ENCODE measurements around the gene SMIM33.
"Not testable (repeated sequence)": the region's sequence is repeated elsewhere in the genome, so short reads cannot be mapped to it uniquely, and the experiment has no call there.

Gene SMIM33

DNA sequence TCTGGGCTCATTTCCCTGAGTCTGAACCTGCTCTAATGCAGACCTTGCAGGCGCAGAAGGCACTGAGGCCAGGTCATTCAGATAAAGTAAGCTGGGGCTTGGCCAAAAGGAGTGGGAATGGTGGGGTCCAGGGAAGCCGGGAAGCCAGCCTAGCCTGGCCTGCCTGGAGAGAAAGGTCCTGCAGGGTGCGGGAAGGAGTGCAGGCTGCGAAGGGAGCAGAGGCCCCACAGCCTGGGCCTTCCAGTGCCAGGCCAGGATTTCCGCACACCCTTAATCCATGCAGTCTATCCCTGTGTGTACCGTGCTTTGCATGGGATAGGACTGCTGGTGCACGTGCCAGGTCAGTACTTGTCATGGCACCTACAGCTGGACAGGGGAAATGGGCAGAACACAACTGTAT lies 15.4 kb downstream of the SMIM33 start:
- no peak overlapping the region for H3K4me3 ChIP-seq (ENCODE audit: low read depth, low read length)
- TF ChIP-seq, protein P1, sequence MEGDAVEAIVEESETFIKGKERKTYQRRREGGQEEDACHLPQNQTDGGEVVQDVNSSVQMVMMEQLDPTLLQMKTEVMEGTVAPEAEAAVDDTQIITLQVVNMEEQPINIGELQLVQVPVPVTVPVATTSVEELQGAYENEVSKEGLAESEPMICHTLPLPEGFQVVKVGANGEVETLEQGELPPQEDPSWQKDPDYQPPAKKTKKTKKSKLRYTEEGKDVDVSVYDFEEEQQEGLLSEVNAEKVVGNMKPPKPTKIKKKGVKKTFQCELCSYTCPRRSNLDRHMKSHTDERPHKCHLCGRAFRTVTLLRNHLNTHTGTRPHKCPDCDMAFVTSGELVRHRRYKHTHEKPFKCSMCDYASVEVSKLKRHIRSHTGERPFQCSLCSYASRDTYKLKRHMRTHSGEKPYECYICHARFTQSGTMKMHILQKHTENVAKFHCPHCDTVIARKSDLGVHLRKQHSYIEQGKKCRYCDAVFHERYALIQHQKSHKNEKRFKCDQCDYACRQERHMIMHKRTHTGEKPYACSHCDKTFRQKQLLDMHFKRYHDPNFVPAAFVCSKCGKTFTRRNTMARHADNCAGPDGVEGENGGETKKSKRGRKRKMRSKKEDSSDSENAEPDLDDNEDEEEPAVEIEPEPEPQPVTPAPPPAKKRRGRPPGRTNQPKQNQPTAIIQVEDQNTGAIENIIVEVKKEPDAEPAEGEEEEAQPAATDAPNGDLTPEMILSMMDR (IDR thresholded peaks at IDR 0.05; ENCODE audit: control insufficient read depth, extremely low read depth, insufficient read depth): no peak
- DNase-seq (ENCODE audit: low read depth): no peak

DNA sequence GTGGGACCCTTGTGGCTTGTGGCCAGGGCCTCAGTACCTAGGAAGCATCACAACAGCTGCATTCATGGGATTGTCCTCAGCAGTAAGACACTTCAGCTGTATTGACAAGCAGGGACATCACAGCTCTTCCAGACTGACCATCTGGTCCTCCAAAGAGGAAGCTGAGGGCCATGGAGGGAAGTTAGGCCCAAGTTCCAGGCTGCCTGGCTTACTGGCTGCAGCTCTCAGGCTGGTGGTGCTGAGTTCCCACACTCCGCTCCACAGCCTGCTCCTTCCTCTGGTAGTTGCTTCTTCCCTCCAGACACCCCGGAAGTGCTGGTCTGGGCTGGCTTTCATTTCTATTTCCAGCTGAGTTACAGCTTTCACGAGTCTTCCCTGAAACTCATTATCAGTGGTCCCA lies 17.5 kb downstream of the SMIM33 start:
- TF ChIP-seq, protein P1 (IDR thresholded peaks at IDR 0.05; ENCODE audit: control insufficient read depth, extremely low read depth, insufficient read depth): no peak
- DNase-seq (ENCODE audit: low read depth): no peak
- no peak overlapping the region for H3K4me3 ChIP-seq (ENCODE audit: low read depth, low read length)

DNA sequence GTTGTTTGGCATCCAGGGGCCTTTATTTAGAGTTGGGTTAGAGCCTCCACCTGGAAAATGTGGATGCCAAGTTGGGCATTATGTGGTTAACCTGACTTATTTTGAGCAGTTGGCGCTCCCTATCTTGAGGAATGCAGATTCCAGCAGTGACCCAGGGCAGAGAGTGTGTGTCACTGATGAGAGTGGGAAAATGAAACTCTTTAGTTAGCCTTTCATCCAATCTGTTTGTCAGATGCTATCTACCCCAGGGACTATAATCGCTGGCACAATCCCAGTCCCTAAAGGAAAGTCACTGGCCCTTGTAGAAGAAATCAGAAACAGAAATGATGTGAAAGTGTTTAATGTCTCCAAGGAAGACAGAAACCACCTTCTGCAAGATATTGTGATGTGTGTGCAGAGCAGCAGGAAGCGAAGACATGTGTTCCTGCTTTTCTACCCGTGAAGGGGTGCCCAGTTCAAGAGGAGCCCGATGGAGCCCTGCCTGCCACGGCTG lies 21.9 kb downstream of the SMIM33 start:
- TF ChIP-seq, protein P1 (IDR thresholded peaks at IDR 0.05; ENCODE audit: control insufficient read depth, extremely low read depth, insufficient read depth): no peak
- H3K4me3 ChIP-seq (ENCODE audit: low read depth, low read length): no peak overlapping the region
- no peak for DNase-seq (ENCODE audit: low read depth)

DNA sequence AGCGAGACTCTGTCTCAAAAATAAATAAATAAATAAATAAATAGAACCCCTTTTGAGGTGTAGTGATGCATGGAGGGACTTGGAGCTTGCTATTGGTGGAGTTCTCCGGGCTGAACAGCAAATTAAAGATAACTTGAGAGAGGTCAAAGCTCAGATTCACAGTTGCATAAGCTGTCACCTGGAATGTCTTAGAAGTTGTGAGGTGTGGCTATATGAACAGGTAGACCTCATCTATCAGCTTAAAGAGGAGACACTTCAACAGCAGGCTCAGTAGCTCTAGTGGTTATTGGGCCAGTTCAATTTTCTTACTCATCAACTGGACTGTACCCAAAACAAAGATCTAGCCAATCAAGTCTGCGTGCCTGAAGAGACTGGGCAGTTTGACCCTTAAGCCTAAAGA lies 23.5 kb downstream of the SMIM33 start:
- no peak for DNase-seq (ENCODE audit: low read depth)
- H3K4me3 ChIP-seq (ENCODE audit: low read depth, low read length): no peak overlapping the region
- TF ChIP-seq, protein P1 (IDR thresholded peaks at IDR 0.05; ENCODE audit: control insufficient read depth, extremely low read depth, insufficient read depth): no peak

DNA sequence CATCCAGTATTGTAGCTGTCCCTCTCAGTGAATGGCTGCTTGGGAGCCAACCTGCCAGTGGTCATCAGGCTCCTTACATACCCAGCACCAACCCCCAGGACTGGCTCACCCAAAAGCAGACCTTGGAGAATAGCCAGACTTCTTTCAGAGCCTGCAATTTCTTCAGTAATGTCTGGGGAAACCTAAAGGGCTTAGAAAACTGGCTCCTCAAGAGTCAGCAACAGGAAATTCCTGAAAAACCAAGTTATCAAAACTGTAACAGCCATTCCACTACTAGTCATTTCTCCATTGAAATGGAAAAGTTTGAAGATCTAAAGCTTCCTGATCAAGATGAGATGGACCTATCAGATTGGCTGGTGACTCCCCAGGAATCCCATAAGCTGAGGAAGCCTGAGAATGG lies 24.0 kb downstream of the SMIM33 start:
- TF ChIP-seq, protein P1 (IDR thresholded peaks at IDR 0.05; ENCODE audit: control insufficient read depth, extremely low read depth, insufficient read depth): no peak
- H3K4me3 ChIP-seq (ENCODE audit: low read depth, low read length): no peak overlapping the region
- DNase-seq (ENCODE audit: low read depth): no peak

DNA sequence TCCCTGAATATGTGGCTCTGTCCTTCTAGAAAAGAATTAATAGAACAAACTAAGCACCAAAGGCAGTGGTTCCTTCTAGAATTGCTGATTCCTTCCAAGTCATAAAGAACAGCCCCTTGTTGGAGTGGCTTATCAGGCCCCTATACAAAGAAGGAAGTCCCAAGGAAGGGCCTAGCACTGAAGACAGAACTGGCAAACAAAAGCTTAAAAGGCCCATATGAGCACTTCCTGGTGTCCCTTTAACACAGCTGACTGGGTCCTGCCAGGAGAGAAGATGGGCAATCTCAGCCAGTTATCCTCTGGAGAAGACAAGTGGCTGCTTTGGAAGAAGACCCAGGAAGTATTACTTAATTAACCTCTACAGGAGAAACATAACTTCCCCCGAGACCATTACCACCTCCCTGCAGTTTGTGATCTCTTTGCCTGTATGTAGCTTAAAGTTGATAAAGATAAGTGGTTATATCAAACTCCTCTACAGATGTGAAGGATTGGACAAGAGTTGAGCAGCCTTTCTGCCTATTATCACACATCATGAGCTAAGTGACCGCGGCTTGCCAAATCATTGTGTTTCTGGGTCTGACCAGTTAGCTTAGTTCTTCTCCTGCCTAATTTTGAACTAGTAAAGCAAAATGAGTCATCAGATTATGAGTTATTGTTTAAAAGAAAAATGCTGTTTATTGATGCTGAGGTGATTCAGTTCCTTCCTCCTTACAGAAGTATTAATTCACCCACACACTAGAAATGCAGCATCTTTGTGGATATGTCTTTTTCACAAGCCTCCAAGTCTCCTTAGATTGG lies 25.0 kb downstream of the SMIM33 start:
- DNase-seq (ENCODE audit: low read depth): no peak
- no peak overlapping the region for H3K4me3 ChIP-seq (ENCODE audit: low read depth, low read length)
- TF ChIP-seq, protein P1 (IDR thresholded peaks at IDR 0.05; ENCODE audit: control insufficient read depth, extremely low read depth, insufficient read depth): no peak

DNA sequence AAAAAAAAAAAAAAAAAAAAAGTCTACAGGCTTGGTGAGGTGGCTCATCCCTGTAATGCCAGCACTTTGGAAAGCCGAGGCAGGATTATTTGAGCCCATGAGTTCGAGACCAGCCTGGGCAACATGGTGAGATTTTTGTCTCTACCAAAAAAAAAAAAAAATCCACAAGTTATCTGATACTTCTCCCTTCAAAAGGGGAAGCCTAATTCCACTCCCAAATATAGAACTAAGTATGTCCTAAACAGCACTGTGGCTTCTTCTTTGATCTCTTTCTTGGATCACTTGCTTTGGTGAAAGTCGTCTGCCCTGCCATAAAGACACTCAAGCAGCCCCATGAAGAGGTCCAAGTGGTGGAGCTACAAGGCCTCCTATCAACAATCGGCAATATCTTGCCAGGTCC lies 30.6 kb downstream of the SMIM33 start:
- TF ChIP-seq, protein P1 (IDR thresholded peaks at IDR 0.05; ENCODE audit: control insufficient read depth, extremely low read depth, insufficient read depth): no peak
- H3K4me3 ChIP-seq (ENCODE audit: low read depth, low read length): no peak overlapping the region
- DNase-seq (ENCODE audit: low read depth): no peak

DNA sequence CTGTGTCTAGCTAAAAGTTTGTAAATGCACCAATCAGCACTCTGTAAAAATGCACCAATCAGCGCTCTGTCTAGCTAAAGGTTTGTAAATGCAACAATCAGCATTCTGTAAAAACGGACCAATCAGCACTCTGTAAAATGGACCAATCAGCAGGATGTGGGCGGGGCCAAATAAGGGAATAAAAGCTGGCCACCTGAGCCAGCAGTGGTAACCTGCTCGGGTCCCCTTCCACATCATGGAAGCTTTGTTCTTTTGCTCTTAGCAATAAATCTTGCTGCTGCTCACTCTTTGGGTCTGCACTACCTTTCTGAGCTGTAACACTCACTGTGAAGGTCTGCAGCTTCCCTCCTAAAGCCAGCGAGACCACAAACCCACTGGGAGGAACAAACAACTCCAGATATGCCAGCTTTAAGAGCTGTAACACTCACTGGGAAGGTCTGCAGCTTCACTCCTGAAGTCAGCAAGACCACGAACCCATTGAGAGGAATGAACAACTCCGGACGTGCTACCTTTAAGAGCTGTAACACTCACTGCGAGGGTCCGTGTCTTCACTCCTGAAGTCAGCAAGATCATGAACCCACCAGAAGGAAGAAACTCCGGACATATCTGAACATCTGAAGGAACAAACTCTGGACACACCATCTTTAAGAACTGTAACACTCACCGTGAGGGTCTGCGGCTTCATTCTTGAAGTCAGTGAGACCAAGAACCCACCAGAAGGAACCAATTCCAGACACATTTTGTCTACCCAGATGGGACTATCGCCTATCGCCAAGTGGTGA lies 32.4 kb downstream of the SMIM33 start:
- H3K4me3 ChIP-seq (ENCODE audit: low read depth, low read length); DNase-seq (ENCODE audit: low read depth): not testable (repeated sequence)

DNA sequence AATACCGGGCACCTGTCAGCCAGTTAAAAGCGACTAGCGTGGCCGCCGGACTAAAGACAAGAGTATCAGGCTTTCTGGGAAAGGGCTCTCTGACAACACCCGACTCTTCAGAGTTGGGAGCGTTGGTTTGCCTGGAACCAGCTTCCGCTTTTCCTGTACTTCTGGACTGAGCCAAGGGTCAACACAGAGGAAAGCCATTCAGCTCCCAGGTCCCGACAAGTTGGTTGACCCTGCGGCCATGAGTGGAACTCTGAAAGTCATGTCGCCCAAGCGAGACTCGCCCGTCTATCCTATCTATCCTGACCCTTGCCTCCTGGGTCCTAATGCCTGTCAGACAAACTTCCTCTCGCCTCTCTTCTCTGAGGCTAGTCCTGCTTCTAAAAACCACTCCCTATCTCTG lies 33.1 kb downstream of the SMIM33 start:
- DNase-seq (ENCODE audit: low read depth); H3K4me3 ChIP-seq (ENCODE audit: low read depth, low read length): not testable (repeated sequence)
